DOHH2 (cell line): Measurements from ENCODE around the gene SRSF1.

Experiments
- H3F3A ChIP-seq: fragments of 200-600 bp; sonication (generic), shearing (Covaris generic); 2 replicates; pipeline ENCODE4 v1.6.0; 2016; ENCODE audit warnings: antibody characterized with exemption, mild to moderate bottlenecking; ENCODE audit not compliant: control insufficient read depth, insufficient read depth
- H3K27ac ChIP-seq: fragments of 200-600 bp; sonication (generic); 2 replicates; pipeline ENCODE4 v1.5.1; 2014; ENCODE audit warnings: low read depth, mild to moderate bottlenecking, low read length, moderate library complexity
- H3K27me3 ChIP-seq: fragments of 200-600 bp; sonication (generic); 2 replicates; pipeline ENCODE4 v1.6.1; 2014; ENCODE audit warnings: mild to moderate bottlenecking, low read length, mixed read lengths; ENCODE audit not compliant: control insufficient read depth
- H3K36me3 ChIP-seq: fragments of 200-600 bp; sonication (generic); 2 replicates; pipeline ENCODE4 v1.6.1; 2014; ENCODE audit warnings: mild to moderate bottlenecking, low read length, moderate library complexity, mixed read lengths; ENCODE audit not compliant: control insufficient read depth
- H3K4me1 ChIP-seq: fragments of 200-600 bp; sonication (generic); 2 replicates; pipeline ENCODE4 v1.6.1; 2014; ENCODE audit warnings: mild to moderate bottlenecking, low read length, mixed read lengths; ENCODE audit not compliant: control insufficient read depth
- H3K4me2 ChIP-seq: fragments of 200-600 bp; sonication (generic); 2 replicates; pipeline ENCODE4 v1.6.0; 2014; ENCODE audit warnings: mild to moderate bottlenecking, low read length, moderate library complexity
- H3K4me3 ChIP-seq: fragments of 200-600 bp; sonication (generic); 2 replicates; pipeline ENCODE4 v1.5.1; 2014; ENCODE audit warnings: mild to moderate bottlenecking, low read length, mixed read lengths
- H3K79me2 ChIP-seq: fragments of 200-600 bp; sonication (generic); 2 replicates; pipeline ENCODE4 v1.6.1; 2014; ENCODE audit warnings: mild to moderate bottlenecking, low read length, mixed read lengths; ENCODE audit not compliant: control insufficient read depth
- H3K9me2 ChIP-seq: fragments of 200-600 bp; sonication (generic); replicated peaks from 2 replicates; pipeline ENCODE4 v1.6.1; 2014; ENCODE audit warnings: mild to moderate bottlenecking, low read length, mixed read lengths; ENCODE audit not compliant: control insufficient read depth
- H3K9me3 ChIP-seq: fragments of 200-600 bp; sonication (generic); 2 replicates; pipeline ENCODE4 v1.6.1; 2014; ENCODE audit warnings: antibody characterized with exemption, low read length, mixed read lengths; ENCODE audit not compliant: control insufficient read depth, insufficient read depth
- H4K20me1 ChIP-seq: fragments of 200-600 bp; sonication (generic); 2 replicates; pipeline ENCODE4 v1.6.0; 2014; ENCODE audit warnings: low read depth, mild to moderate bottlenecking, antibody characterized with exemption, low read length, moderate library complexity; ENCODE audit not compliant: control insufficient read depth, insufficient read depth
- CTCF ChIP-seq: fragments of 200-600 bp; sonication (generic); IDR thresholded peaks from one replicate; pipeline ENCODE4 v1.5.1; 2014; ENCODE audit warnings: antibody characterized with exemption, mild to moderate bottlenecking, low read depth, low read length; ENCODE audit not compliant: poor library complexity, severe bottlenecking
- EZH2phosphoT487 ChIP-seq: fragments of 200-600 bp; sonication (generic); IDR thresholded peaks from 2 replicates; pipeline ENCODE4 v1.6.1; 2017; ENCODE audit warnings: borderline replicate concordance, mild to moderate bottlenecking, antibody characterized with exemption, low read length, moderate library complexity, mixed read lengths

SRSF1 gene

GRCh38 chr17:58041161-58041560 lies 34.1 kb upstream of the SRSF1 start:
- H3K27ac ChIP-seq, result no peak overlapping the region
- TF ChIP-seq EZH2phosphoT487, result no peak
- no peak for TF ChIP-seq CTCF
- H3K4me2 ChIP-seq, result no peak overlapping the region
- H4K20me1 ChIP-seq, result no peaks in the 10 kb centered on the region
- H3K36me3 ChIP-seq, result no peaks in the 10 kb centered on the region
- no peaks in the 10 kb centered on the region for H3K4me1 ChIP-seq
- H3K4me3 ChIP-seq, result no peak overlapping the region
- H3F3A ChIP-seq, result no peaks in the 10 kb centered on the region
- H3K9me2 ChIP-seq, result no peaks in the 10 kb centered on the region
- H3K27me3 ChIP-seq, result peaks cover 36% of the 10 kb centered on the region
- no peaks in the 10 kb centered on the region for H3K9me3 ChIP-seq
- H3K79me2 ChIP-seq, result no peaks in the 10 kb centered on the region

GRCh38 chr17:58040386-58040785 lies 33.3 kb upstream of the SRSF1 start:
- Histone ChIP-seq H3K9me3 (no peaks in the 10 kb centered on the region), H3K27ac (no peak overlapping the region)

GRCh38 chr17:58039975-58040374 lies 32.9 kb upstream of the SRSF1 start:
- H4K20me1 ChIP-seq, result no peaks in the 10 kb centered on the region
- H3K36me3 ChIP-seq, result no peaks in the 10 kb centered on the region
- no peak overlapping the region for H3K27ac ChIP-seq
- H3K4me3 ChIP-seq, result no peak overlapping the region
- H3K27me3 ChIP-seq, result peaks cover 33% of the 10 kb centered on the region
- H3K79me2 ChIP-seq, result no peaks in the 10 kb centered on the region
- H3K9me2 ChIP-seq, result no peaks in the 10 kb centered on the region
- no peaks in the 10 kb centered on the region for H3K9me3 ChIP-seq
- no peak overlapping the region for H3K4me2 ChIP-seq
- TF ChIP-seq CTCF (no peak), EZH2phosphoT487 (no peak)
- H3K4me1 ChIP-seq, result no peaks in the 10 kb centered on the region
- no peaks in the 10 kb centered on the region for H3F3A ChIP-seq

More at GRCh38 chr17:58040386-58040785, 33.3 kb upstream of the SRSF1 start:
- H3K79me2 ChIP-seq, result no peaks in the 10 kb centered on the region
- H3K27me3 ChIP-seq, result peaks cover 36% of the 10 kb centered on the region
- H3K36me3 ChIP-seq, result no peaks in the 10 kb centered on the region
- no peaks in the 10 kb centered on the region for H3F3A ChIP-seq
- no peaks in the 10 kb centered on the region for H3K4me1 ChIP-seq
- H4K20me1 ChIP-seq, result no peaks in the 10 kb centered on the region
- TF ChIP-seq CTCF, result no peak
- no peak for TF ChIP-seq EZH2phosphoT487
- no peak overlapping the region for H3K4me2 ChIP-seq
- H3K4me3 ChIP-seq, result no peak overlapping the region
- H3K9me2 ChIP-seq, result no peaks in the 10 kb centered on the region
